HG03342 (cell line): ENCODE measurements around the gene SYT9.

ENCODE experiments used
- ATAC-seq: cut with Tn5 transposase; IDR thresholded peaks from one replicate; pipeline ENCODE4 v1.9.1; 2021; ENCODE audit warnings: mild to moderate bottlenecking, moderate library complexity; ENCODE audit not compliant: unreplicated experiment

SYT9 gene

DNA sequence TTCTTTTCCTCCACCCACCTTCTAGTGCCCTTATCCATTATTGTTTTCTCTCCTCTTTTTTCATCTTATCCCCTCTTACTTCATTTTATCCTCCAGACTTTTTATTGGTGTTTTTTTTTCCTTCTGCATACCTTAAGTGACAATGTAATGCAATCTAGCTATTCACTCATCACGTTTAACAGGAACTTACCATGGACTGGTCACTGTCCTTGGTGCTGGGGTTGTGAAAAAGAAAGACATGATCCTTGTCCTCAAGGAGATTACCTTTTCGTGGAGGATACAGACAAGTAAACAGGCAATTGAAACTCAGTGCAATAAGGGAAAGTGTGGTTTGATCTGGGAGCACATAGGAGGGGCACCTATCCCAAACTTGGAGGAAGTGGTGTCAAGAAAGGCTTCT is 20.7 kb downstream of the SYT9 start:
- no peak for ATAC-seq

DNA sequence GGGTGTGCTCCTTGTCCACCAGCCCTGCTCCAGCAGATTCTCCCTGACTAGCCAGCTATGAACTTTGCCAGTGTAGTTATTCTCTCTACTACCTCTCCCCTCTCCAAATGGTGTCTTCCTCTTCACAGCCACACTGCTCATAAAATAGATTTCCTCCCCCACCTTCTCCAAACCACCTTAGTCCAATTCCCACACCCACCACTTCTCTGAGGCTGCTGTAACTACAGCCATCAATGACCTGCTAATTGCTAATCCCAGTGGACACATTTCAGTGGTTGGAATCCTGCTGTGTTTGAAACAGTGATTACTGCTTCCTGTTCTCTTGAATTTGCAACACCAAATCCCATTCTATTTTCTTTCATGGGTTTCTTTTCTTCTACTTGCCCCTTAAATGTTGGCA is 23.4 kb downstream of the SYT9 start:
- no peak for ATAC-seq

DNA sequence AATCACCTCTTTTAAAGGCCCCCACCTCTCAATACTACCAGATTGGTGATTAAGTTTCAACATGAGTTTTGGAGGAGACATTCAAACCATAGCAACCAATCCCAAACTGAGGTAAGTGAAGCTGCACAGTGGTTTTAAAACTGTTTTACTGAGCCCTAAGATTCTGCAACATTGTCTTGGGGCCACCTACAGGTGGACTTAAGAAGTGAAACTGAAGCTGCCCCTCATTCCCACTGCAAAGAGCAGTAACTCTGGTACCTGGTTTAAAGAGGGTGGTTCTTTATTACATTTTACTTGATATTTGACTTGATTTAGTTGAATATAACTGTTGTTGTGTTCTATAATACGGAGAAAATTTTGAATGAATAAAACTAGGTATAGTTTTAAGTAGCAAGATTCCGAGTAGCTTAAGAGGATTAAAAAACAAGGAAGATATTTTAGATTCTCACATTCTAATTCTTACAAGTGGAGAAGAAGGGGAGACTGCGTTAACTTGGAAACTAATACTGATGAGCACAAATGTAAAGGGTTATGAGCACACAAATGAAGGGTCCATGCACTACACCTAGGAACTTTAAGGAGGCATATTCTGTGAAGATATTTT is 26.7 kb downstream of the SYT9 start:
- ATAC-seq: peak; percentile 75

GRCh38 chr11:7279676-7280075 is 28.0 kb downstream of the SYT9 start:
- ATAC-seq: no peak

DNA sequence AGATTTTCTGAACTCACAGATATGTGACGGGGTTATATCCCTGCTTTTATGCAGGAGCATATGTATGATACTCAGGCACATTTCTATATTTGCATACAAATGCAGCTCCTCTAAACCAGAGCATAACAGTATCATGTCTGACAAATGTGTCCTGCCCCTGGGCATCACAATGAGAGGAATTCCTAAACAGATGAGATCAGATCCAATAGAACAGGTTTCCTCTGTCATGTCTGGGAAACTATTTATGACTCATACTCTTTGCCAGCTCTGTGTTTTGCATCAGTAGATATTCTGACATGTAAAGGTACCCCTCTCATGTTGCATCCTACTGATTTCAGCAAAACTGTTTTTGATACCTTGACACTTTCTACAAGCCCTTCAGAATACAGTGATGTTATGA is 29.4 kb downstream of the SYT9 start:
- ATAC-seq: no peak

GRCh38 chr11:7281809-7282208 is 30.1 kb downstream of the SYT9 start:
- no peak for ATAC-seq

- ATAC-seq: no peak
Observed at GRCh38 chr11:7286178-7286577, 34.5 kb downstream of the SYT9 start.

- ATAC-seq: no peak
Observed at GRCh38 chr11:7291100-7291829, 39.6 kb downstream of the SYT9 start.

DNA sequence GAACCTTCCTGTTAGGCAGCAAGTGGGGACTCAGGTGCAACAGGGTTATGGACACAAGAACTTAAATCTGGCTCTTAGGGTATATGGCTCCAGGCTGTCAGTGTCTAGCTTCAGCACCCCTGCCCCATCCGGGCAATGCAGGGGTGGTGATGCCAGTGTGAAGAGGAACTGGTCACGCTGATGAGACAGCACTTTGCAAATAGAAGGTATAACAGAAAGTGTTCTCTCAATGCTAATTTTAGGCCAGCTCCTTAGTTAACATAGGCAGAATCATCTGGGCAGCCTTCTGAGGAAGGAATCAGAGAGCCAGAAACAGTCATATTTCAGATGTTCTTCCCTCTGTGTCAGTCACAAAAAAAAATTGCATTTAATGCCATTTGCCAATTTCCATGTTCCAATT is 41.2 kb downstream of the SYT9 start:
- no peak for ATAC-seq

GRCh38 chr11:7299393-7299792 is 47.7 kb downstream of the SYT9 start:
- ATAC-seq: no peak

- no peak for ATAC-seq
Observed at GRCh38 chr11:7300281-7300680, 48.6 kb downstream of the SYT9 start.

DNA sequence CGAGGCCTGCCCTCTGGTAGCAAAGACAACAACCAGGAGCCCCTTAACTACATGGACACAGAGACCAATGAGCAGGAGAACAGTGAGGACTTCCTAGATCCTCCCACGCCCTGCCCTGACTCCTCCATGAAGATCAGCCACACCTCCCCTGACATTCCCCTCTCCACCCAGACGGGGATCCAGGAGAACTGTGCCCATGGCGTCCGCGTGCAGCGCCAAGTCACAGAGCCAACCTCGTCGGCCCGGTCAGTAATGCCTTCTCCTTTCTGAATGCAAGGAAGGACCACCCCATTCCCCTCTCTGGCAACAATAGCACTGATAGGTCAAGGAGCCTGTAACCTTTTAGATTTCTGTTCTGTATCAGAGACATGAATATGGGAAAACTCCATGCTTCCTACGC is 51.4 kb downstream of the SYT9 start:
- ATAC-seq: no peak

- no peak for ATAC-seq
Observed at GRCh38 chr11:7306900-7307299, 55.2 kb downstream of the SYT9 start.

- no peak for ATAC-seq
Observed at GRCh38 chr11:7307836-7308235, 56.1 kb downstream of the SYT9 start.

GRCh38 chr11:7311903-7312302 is 60.2 kb downstream of the SYT9 start:
- ATAC-seq: no peak

GRCh38 chr11:7314811-7315604 is 63.3 kb downstream of the SYT9 start:
- no peak for ATAC-seq

GRCh38 chr11:7319501-7319900 is 67.8 kb downstream of the SYT9 start:
- ATAC-seq: no peak

- ATAC-seq: no peak
Observed at GRCh38 chr11:7320306-7320705, 68.6 kb downstream of the SYT9 start.

- no peak for ATAC-seq
Observed at GRCh38 chr11:7321473-7322450, 70.1 kb downstream of the SYT9 start.

GRCh38 chr11:7332451-7332850 is 80.7 kb downstream of the SYT9 start:
- no peak for ATAC-seq

GRCh38 chr11:7332962-7333361 is 81.3 kb downstream of the SYT9 start:
- no peak for ATAC-seq
